Activated CD4-positive, CD25-positive, alpha-beta regulatory T cell treated with anti-CD3 and anti-CD28 coated beads, Interleukin-2, amount 50 U/mL, for 16 hours (primary cell): ENCODE data around the gene SMARCC1.

Experiments
- DNase-seq: peaks from one replicate; pipeline ENCODE4 v3.0.0-alpha.2; 2020; ENCODE audit warnings: low read depth, low spot score

SMARCC1 gene

DNA sequence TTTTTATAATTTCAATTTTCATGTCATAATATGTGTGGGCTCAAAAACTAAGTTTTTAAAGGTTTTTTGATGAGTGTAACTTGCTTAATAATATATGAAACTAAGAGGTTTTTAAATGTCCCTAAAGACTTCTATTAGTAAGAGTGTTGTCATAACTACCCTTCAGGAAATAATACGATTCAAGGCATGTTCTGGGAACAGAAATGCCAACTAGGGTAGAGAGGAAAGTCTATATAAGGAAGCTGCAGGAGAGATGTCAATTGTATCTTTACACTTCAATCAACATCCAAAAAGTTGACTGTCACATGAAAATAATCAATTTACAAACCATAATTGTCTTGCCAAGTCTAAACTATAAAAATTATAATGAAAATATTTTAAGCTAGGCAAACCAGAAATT lies 76.3 kb downstream of the SMARCC1 start:
- no peak for DNase-seq

DNA sequence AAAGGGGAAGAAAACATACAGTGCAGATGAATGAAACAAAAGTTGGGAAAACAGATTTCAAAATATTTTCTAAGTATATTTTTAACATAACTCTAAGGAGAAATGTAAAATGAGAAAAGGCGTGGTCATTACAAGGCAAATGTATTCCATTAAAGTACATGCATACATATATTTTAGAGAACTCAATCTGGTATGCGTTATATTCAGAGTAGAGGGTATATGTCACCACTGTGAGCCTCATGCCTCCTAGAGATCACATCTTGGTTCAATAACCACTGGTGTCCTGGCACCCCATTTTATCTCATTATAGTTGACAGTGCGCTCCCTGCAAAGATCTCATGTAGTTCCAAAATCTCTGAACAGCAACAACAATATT lies 77.5 kb downstream of the SMARCC1 start:
- no peak for DNase-seq

DNA sequence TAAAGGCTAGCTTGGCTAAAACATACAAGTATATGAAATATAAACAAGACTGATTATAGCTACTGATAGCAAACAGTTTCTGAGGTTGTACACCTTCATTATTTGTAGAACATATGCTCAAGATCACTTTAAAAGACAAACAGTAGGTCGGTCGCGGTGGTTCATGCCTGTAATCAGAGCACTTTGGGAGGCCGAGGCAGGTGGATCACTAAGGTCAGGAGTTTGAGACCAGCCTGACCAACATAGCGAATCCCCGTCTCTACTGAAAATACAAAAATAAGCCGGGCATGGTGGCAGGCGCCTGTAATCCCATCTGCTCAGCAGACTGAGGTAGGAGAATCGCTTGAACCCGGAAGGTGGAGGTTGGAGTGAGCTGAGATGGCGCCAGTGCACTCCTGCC lies 80.3 kb downstream of the SMARCC1 start:
- no peak for DNase-seq

DNA sequence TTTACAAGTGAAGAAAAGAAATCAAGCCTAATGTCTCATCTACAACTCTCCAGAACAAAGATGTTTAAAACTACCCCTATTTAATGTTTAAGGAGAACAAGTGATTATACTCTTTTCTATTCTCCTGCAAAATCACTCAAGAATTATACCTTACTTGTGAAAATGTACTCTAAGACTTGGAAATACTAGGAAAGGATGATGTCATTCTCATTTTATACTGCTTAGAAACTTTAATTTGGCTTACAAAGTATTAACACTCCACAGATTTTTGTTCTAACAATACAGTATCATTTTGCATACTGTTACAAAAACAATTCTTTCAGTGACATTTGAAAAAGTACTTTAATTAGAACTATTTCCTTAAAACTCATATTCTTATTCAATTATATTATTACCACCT lies 89.5 kb downstream of the SMARCC1 start:
- no peak for DNase-seq

DNA sequence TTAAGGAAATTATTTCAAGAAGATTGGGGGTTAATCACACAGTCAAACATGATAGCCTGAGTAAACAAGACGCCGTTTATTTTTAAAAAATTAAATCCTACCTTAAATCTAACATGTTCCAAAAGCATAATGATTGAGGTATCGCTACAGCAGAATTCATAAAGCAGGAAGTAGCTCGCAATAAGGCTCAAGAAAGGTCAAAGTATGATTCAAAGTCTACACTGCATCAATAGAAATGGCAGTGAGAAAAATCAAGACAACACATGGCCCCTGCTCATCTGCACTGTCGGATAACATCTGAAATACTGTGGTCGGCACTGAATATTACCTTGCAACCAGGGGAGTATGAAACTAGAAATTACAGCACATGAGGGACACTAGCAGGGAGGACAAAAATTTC lies 93.2 kb downstream of the SMARCC1 start:
- no peak for DNase-seq

DNA sequence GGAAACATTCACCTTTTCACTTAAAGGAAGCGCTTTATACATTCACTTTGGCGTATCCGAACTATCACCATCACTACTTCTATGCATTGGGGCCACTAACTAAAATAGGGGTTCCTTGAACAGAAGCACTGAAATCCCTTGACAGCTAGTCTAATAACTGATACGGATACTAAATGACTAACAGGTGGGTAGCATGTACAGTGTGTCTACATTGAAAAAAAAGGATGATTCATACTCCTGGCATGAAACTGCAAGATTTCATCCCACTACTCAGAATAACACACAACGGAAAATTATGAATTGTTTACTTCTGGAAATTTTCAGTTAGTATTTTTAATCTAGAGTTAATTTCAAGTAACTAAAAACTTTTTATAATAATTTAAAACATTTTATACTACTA lies 96.7 kb downstream of the SMARCC1 start:
- no peak for DNase-seq

DNA sequence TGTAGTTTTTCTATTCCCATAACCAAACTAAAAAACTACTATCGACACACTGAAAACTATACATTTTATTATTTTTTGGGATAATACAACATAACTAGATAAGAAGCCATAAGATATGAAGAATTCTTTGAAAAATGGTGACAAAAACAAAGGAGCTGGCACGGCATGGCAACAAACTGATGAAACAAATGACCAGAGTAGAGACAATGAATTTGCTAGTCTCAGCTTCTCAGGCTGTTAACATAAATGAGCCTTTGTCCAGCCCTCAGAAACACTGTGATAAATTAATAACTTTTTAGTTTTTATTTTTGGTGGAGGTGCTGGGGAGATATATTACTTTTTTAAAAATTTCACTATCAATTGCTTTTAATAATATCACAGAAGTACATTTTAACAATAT lies 100.7 kb downstream of the SMARCC1 start:
- DNase-seq = no peak

DNA sequence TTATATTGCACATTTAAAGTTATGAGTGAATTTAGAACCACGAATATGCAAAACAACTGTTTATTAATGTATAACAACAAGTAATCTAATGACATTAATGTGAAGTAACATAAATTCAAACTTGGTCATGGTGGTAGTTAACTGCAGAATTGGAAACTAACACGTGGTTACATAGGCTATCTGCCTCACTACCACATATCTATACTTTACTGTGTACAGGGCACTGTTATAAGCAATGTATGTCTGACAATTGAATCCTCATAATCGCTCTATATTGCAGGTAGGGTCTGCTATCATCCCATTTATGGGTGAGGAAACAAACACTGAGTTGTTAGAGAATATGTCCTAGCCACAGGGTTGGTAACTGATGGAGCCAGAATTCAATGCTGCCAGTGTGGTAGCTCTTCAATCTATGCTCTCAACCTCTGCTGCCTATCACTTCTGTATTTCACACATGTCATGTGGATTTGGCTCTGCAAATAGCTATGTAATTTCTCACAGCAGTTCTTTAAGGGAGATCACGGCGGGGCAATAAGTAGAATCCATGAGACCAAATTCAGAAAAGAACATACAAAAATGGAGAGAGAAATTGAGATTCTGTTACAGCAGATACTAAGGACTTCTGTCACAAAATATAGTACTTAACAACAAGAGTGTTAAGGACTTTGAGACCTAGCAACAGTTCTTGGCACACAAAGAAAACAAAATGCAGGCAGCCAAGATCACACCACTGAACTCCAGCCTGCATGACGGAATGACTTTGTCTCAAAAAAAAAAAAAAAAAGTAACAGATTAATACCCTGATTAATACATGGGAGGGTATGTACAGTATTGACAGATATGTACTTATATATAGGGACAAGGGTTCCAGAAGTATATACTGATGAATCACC lies 103.0 kb downstream of the SMARCC1 start:
- DNase-seq = no peak

DNA sequence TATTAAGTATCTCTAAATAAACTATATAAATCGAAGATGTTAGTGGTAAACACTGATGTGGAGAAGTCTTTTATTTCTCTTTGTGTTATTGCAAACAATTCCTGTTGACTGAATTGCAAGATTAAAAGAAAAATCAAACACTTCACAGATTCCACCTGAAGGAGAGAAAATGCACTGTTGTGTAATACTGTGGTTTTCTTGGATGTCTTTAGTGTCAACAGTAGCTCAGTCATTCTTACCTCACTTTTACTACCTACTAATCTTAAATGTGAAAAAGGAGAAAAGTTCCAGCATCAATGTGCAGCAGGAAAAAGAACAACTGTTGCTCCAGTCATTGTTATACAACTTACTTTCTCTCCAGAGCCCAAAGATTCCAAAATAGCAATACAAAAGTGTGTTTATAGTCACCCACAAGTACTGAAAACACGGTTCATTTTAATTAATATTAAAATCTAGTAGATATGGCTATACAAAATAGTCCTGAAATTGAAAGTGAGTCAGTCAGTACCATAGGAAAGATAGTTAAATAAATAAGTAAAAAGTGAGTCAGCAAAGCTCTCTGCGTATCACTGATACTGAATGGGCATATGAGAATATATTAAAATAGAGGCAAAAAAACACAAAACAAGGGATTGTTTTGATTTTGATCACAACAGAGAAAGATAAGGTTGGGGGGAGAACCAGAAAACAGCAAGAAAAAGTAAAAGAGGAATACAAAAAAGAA lies 112.5 kb downstream of the SMARCC1 start:
- DNase-seq = no peak

DNA sequence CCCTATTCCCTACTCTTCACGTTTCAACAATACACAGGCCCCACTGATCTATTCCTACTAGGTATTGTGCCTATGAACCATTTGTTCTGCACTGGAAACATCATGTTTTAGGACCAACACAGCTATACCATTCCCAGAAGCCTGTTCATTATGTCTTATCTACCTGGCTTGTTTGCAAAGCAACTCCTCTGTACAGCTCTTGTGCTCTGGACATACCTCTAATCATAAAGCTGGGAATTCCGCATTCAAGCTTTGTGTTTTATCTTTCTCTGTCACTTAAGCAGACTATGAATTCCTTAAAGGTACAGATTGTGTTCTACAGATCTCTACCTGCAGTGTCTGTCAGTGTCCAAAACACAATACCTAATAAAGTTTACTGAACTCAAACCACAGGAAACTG lies 115.6 kb downstream of the SMARCC1 start:
- no peak for DNase-seq

DNA sequence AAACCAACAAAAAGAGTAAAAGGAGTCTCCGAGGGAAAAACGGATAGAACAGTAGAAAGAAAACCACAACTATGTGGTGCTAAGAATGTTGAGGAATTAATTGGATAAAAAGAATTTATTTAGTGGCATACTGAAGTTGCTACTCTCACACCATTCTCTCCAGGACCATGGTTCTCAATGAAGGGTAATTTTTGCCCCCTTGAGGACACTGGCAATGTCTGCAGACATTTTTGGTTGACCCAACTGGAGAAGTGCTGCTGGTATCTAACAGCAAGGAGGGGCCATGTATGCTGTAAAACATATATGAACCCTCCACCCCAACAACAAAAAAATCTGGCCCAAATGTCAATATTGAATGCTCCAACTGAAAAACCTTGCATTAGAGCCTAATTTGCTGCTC lies 117.2 kb downstream of the SMARCC1 start:
- DNase-seq = no peak

DNA sequence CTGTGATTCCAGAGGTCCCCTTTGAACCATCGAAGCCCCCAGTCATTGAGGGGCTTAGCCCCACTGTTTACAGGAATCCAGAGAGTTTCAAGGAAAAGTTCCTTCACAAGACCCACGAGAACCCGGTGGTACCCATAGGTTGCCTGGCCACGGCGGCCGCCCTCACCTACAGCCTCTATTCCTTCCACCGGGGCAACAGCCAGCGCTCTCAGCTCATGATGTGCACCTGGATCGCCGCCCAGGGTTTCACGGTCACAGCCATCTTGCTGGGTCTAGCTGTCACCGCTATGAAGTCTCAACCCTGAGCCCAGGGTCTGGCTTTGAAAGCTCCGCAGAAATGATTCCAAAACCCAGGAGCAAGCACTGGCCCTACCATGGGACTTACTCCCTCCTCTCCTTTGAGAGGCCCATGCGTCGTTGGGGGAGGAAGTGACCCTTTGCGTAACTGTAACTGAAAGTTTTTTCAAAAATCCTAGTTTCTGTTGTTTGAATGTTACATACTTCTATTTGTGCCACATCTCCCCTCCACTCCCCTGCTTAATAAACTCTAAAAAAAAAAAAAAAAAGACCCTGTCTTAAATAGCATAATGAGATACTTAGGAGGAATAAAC lies 118.0 kb downstream of the SMARCC1 start:
- no peak for DNase-seq

DNA sequence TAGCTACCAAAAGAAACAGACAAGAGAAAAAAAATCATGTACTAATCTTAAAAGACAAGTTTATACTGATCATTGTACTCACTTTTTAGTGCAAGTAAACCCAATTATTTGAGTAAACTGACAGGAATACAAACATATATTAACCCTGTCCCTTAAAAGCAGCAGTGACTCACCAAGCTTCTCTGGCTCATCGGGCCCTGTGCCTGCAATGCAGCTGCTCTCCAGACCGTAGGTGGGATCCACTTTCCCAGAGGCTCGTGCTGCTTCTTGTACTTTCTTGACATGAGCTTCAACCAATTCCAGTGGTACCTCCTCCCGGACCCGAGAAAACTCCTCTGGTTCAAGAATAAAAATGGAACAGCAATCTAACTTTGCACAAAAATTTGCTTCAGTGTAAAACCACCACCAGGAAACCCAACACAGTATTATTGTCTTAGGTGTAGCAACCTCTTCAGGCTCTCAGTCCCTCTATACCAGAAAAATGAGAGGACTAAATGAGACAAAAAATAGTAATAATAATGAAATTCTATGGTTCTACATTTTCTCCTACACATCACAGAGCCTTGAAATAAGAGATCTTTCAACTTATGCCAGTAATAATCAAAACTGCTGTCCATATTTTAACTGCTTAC lies 120.5 kb downstream of the SMARCC1 start:
- DNase-seq = no peak

DNA sequence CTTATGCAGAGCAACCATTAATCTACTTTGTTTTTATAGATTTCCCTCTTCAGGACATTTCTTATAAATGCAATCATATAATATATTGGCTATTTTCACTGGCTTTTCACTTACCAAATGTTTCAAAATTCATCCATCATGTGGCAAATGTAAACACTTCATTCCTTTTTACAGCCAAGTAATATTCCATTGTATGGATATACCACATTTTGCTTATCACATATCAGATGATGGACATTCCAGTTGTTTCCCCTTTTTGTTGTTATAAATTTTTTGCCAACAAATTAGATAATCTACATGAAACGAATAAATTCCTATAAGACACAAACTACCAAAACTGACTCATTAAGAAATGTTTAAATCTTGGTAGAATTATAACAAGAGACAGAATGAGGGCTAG lies 123.2 kb downstream of the SMARCC1 start:
- no peak for DNase-seq

DNA sequence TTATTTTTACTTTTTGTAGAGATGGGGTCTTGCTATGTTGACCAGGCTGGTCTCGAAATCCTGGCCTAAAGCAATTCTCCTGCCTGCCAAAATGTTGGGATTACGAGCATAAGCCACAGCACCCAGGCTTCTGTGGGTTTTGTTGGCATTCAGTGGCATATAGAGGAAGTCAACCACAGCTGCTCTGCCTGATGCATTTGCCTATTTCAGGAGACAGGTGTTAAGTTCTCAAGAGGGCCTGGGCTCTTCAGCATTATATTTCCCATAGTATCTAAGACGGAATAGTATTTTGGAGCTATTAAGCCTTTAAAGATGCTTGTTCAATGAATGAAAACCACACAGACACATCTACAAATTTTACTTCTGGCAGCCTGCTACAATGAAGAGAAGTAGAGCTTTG lies 129.6 kb downstream of the SMARCC1 start:
- no peak for DNase-seq

DNA sequence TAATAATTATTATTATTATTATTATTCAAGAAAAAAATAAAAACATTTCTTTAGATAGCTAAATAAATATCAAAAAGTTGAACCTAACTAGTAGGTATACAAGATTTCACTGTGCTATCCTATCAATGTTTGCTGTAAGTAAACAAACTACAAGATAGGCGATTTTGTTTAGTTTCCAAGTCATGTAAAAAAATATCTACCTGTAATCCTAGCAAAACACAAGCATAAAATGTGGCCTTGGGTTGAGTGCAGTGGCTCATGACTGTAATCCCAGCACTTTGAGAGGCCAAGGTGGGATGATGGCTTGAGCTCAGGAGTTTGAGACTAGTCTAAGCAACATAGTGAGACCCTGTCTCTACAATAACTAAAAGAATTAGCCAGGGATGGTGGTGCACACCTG lies 131.4 kb downstream of the SMARCC1 start:
- DNase-seq = no peak

DNA sequence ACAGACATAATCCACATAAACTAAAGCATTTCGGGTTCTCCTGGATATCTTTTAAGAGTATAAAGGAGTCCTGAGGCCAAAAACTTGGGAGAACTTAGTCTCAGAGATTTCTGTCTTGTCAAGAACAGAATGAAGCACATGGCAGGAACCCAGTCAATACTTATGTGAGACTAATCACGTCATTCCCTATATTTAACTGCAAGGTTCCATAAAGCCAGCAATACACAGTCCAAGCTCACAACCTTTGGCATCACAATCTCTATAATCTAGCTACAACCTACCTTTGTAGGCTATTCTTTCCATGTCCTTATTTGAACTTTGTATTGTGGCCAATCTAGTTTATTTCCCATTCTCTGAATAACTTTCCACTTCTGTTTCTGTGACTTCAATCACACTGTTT lies 134.1 kb downstream of the SMARCC1 start:
- no peak for DNase-seq

DNA sequence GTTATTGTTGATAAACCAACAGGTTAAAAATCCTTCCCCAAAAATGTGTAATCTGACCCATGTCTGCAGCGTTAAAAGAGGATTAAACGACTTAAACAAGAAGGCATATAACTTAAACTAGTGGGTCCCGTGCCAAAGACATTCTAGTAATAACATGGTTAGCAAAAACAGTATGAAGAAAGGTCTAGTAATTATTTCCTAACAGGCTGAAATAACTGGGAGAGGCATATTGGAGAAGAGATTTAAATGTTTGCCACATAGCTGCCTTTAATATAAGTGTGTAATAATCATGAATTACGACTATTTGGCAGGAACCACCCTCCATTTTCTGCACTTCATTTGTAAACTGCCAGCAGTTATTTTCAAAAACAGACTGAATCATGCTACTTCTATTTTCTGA lies 135.3 kb downstream of the SMARCC1 start:
- DNase-seq = no peak

DNA sequence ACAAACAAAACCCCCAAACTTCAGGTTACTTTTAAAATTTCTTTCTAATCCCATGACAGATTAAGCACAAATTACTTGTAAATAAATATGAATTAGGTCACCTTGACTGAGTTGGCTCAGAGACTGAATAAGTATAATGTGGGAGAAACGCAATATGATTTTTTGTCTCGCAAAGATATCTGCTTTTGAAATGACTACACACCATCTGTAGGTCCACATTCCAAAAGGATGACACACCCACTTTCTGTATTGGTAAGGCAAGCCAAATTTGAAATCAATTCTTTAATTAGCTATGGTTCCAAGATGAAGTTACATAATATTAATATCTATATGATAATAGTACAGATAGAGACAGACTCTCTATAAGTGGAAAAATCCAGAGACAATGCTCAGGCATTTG lies 136.1 kb downstream of the SMARCC1 start:
- DNase-seq = no peak

DNA sequence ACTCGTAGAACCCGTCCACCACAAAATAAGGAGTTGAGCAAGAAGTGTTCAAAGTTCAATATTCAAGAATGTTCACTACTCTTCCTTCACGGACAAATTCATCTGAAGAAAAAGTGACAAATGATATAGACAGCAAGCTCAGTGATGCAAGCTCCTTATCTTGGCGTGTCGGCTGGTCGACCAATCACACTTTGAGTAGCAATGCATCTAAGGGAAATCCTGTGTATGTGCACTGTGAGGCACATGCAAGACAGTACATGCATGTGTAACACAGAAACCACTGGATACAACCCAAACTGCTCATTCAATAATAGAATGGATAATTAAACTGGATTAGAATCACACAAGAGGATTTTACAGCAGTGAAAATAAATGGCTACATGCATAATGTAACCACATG lies 138.6 kb downstream of the SMARCC1 start:
- DNase-seq = no peak

DNA sequence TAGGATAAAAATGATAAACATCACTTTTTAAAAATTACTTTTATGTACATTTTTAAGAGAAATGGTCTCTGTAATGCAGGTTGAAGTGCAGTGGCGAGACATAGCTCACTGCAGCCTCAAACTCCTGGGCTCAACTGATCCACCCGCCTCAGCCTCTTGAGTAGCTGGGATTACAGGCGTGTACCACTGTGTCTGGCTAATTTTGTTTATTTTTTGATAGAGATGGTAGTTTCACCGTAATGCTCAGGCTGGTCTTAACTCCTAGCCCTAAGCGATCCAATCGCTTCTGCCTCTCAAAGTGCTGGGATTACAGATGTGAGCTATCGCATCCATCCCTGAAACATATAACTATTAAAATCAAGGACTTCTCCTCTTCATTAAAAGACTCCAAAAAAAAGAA lies 140.0 kb downstream of the SMARCC1 start:
- DNase-seq = no peak

DNA sequence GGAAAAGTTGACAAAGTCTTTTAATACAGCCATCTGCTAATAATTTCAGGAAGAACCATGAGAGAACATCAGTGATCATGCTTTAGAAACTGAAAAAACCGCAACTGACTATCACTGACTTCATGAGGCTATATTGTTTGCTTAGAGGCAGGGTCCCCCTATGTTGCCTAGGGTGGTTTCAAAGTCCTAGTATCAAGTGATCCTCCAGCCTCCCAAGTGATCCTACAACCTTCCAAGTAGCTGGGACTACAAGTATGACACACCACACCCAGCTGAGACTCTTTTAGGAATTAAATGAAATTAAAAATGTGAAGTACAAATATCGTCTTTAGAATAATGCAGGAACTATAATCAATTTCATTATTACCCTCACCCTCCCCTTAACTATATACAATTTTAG lies 144.8 kb downstream of the SMARCC1 start:
- DNase-seq = no peak
